HEK293 (cell line): ENCODE results near the gene UBE2V1.
A peak's percentile ranks its signal among the peaks of the same experiment; 100 is the strongest.
"Not testable (repeated sequence)": the region's sequence is repeated elsewhere in the genome, so short reads cannot be mapped to it uniquely, and the experiment has no call there.

Experiments
- CTCF ChIA-PET: fragments of 350-600 bp; formaldehyde crosslinking; extraction: SDS; loops from one replicate; lab custom pipeline; 2021; ENCODE audit warnings: antibody characterized with exemption; lab: Yijun Ruan, JAX
- POLR2A ChIA-PET: fragments of 300-600 bp; formaldehyde crosslinking; extraction: SDS; loops from one replicate; lab custom pipeline; 2020; ENCODE audit warnings: antibody characterized with exemption, inconsistent platforms; lab: Yijun Ruan, JAX
- H3K27ac ChIP-seq: fragments of 200-500 bp; sonication (Bioruptor generic); 2 replicates; pipeline ENCODE4 v1.5.1; 2014; ENCODE audit warnings: low read depth, low read length, control low read depth, inconsistent platforms; ENCODE audit errors: extremely low read depth
- H3K36me3 ChIP-seq, 2 experiments: fragments of 200-500 bp in 1 of 2; sonication (Bioruptor generic) in 1 of 2; 1 replicate in 1 of 2; 2 replicates in 1 of 2; pipeline ENCODE4 v1.5.1; 2014 to 2017; ENCODE audit warnings: inconsistent platforms in 2 of 2, low read length in 2 of 2; ENCODE audit not compliant: control insufficient read depth in 2 of 2, insufficient read depth in 1 of 2
- H3K4me1 ChIP-seq: fragments of 200-500 bp; sonication (Bioruptor generic); 2 replicates; pipeline ENCODE4 v1.5.1; 2014; ENCODE audit warnings: mild to moderate bottlenecking, low read length, inconsistent platforms; ENCODE audit not compliant: control insufficient read depth, insufficient read depth
- H3K4me3 ChIP-seq: 2 replicates; pipeline ENCODE4 v1.5.1; 2011; ENCODE audit warnings: low read depth, mild to moderate bottlenecking, control low read depth, low read length, moderate library complexity
- H3K9me3 ChIP-seq: fragments of 200-500 bp; sonication (Bioruptor generic); 2 replicates; pipeline ENCODE4 v1.5.1; 2014; ENCODE audit warnings: low read depth, low read length, inconsistent platforms; ENCODE audit not compliant: control insufficient read depth, insufficient read depth
- CTCF ChIP-seq: fragments of 450-650 bp; formaldehyde crosslinking; IDR thresholded peaks from 2 replicates; pipeline ENCODE4 v1.5.1; 2016; ENCODE audit warnings: missing biosample characterization, missing genetic modification characterization
- EGR2 ChIP-seq: fragments of 450-650 bp; formaldehyde crosslinking; IDR thresholded peaks from 2 replicates; pipeline ENCODE4 v1.5.1; 2016; ENCODE audit warnings: low read depth, missing biosample characterization, missing genetic modification characterization
- KLF17 ChIP-seq: fragments of 450-650 bp; formaldehyde crosslinking; IDR thresholded peaks from 2 replicates; pipeline ENCODE4 v1.5.1; 2016; ENCODE audit warnings: missing biosample characterization, missing genetic modification characterization
- OSR2 ChIP-seq: fragments of 450-650 bp; formaldehyde crosslinking; IDR thresholded peaks from 2 replicates; pipeline ENCODE4 v1.5.1; 2016; ENCODE audit warnings: missing biosample characterization, missing genetic modification characterization
- PRDM10 ChIP-seq: fragments of 450-650 bp; formaldehyde crosslinking; IDR thresholded peaks from 2 replicates; pipeline ENCODE4 v1.5.1; 2016; ENCODE audit warnings: missing biosample characterization, missing genetic modification characterization
- WT1 ChIP-seq: fragments of 450-650 bp; formaldehyde crosslinking; IDR thresholded peaks from 2 replicates; pipeline ENCODE4 v1.5.1; 2016; ENCODE audit warnings: missing biosample characterization, missing genetic modification characterization
- ZNF121 ChIP-seq: fragments of 450-650 bp; formaldehyde crosslinking; IDR thresholded peaks from 2 replicates; pipeline ENCODE4 v1.5.1; 2016; ENCODE audit warnings: missing biosample characterization, missing genetic modification characterization
- ZNF202 ChIP-seq: fragments of 450-650 bp; formaldehyde crosslinking; IDR thresholded peaks from 2 replicates; pipeline ENCODE4 v1.5.1; 2016; ENCODE audit warnings: missing biosample characterization, missing genetic modification characterization, borderline replicate concordance
- ZNF558 ChIP-seq: fragments of 450-650 bp; formaldehyde crosslinking; IDR thresholded peaks from 2 replicates; pipeline ENCODE4 v1.5.1; 2016; ENCODE audit warnings: missing biosample characterization, missing genetic modification characterization
- ZNF600 ChIP-seq: fragments of 450-650 bp; formaldehyde crosslinking; IDR thresholded peaks from 2 replicates; pipeline ENCODE4 v1.5.1; 2016; ENCODE audit warnings: missing biosample characterization, missing genetic modification characterization
- ZNF629 ChIP-seq: fragments of 450-650 bp; formaldehyde crosslinking; IDR thresholded peaks from 2 replicates; pipeline ENCODE4 v1.5.1; 2017; ENCODE audit warnings: missing biosample characterization, missing genetic modification characterization
- ZNF776 ChIP-seq: fragments of 450-650 bp; formaldehyde crosslinking; IDR thresholded peaks from 2 replicates; pipeline ENCODE4 v1.5.0; 2017; ENCODE audit warnings: missing biosample characterization, missing genetic modification characterization, borderline replicate concordance

UBE2V1 gene

GRCh38 chr20:50138120-50138478 is 25.1 kb upstream of the UBE2V1 start (continued):
- no peak for TF ChIP-seq CTCF (tag by site-specific recombination)

- ChIA-PET CTCF (interaction anchor here (0.6 to 1.1 kb wide), 2 partner anchors 16 to 51 kb away, joined by 3 read pairs; no protein-coding TSS in a partner anchor), POLR2A (interaction anchor here (0.6 kb wide), 2 partner anchors 20 to 31 kb away, joined by 3 to 5 read pairs; no protein-coding TSS in a partner anchor)
- not testable (repeated sequence) for H3K27ac ChIP-seq, H3K4me1 ChIP-seq, H3K9me3 ChIP-seq, H3K4me3 ChIP-seq
- TF ChIP-seq ZNF600 (tag by site-specific recombination), result peak; percentile 73
- peaks cover 7 to 82% of the 10 kb centered on the region in 2 experiments; a peak in 2 of 3 replicates for H3K36me3 ChIP-seq
Measured at GRCh38 chr20:50137702-50138101, 24.8 kb upstream of the UBE2V1 start.

- no peaks in the 10 kb centered on the region for H3K4me1 ChIP-seq
- H3K9me3 ChIP-seq, result no peaks in the 10 kb centered on the region
- no peak overlapping the region for H3K4me3 ChIP-seq
- ChIA-PET CTCF (interaction anchor here (1.1 kb wide), 1 partner anchor 16 kb away, joined by 3 read pairs; no protein-coding TSS in a partner anchor), POLR2A (interaction anchor here (0.6 to 0.7 kb wide), 2 partner anchors 21 to 1139 kb away, joined by 3 read pairs; no protein-coding TSS in a partner anchor)
- no peak overlapping the region for H3K27ac ChIP-seq
- H3K36me3 ChIP-seq, result peaks cover 7 to 84% of the 10 kb centered on the region in 2 experiments; a peak in 2 of 3 replicates
- TF ChIP-seq ZNF558 (tag by site-specific recombination), result no peak
- TF ChIP-seq WT1, result 0 out of 2 replicates have a peak, but pooled peaks have one; percentile 35
- 0 out of 2 replicates have a peak, but pooled peaks have one; percentile 36 for TF ChIP-seq KLF17 (tag by site-specific recombination)
- no peak for TF ChIP-seq EGR2
- 0 out of 2 replicates have a peak, but pooled peaks have one; percentile 17 for TF ChIP-seq ZNF629 (tag by site-specific recombination)
- no peak for TF ChIP-seq ZNF121 (tag by site-specific recombination)
- TF ChIP-seq ZNF776, result no peak
- no peak for TF ChIP-seq ZNF202 (tag by site-specific recombination)
- TF ChIP-seq PRDM10 (tag by site-specific recombination), result peak; percentile 54
- TF ChIP-seq OSR2, result 0 out of 2 replicates have a peak, but pooled peaks have one; percentile 12
Measured at GRCh38 chr20:50136822-50137599, 24.1 kb upstream of the UBE2V1 start.

- H3K36me3 ChIP-seq, result peaks cover 7 to 82% of the 10 kb centered on the region in 2 experiments; a peak in 2 of 3 replicates
- CTCF ChIA-PET, result interaction anchor here (0.8 to 1.9 kb wide), 3 partner anchors 11 to 64 kb away, joined by 3 to 6 read pairs (median 4); no protein-coding TSS in a partner anchor
- POLR2A ChIA-PET, result not testable (repeated sequence)
Measured at GRCh38 chr20:50135157-50135556, 22.2 kb upstream of the UBE2V1 start.

More at GRCh38 chr20:50135157-50135556, 22.2 kb upstream of the UBE2V1 start:
- not testable (repeated sequence) for H3K9me3 ChIP-seq, H3K4me3 ChIP-seq, H3K4me1 ChIP-seq, H3K27ac ChIP-seq
